Hematopoietic multipotent progenitor cell treated with erythropoietin and hydrocortisone succinate and interleukin-3 and kit ligand, for 8 days (in vitro differentiated cells): ENCODE data around the gene PLEKHA1.

ENCODE experiments used
- DNase-seq: peaks from one replicate; pipeline ENCODE4 v3.0.0-alpha.2; 2015

The PLEKHA1 gene

GRCh38 chr10:122379537-122379936 is 5.0 kb downstream of the PLEKHA1 start:
- DNase-seq = no peak

DNA sequence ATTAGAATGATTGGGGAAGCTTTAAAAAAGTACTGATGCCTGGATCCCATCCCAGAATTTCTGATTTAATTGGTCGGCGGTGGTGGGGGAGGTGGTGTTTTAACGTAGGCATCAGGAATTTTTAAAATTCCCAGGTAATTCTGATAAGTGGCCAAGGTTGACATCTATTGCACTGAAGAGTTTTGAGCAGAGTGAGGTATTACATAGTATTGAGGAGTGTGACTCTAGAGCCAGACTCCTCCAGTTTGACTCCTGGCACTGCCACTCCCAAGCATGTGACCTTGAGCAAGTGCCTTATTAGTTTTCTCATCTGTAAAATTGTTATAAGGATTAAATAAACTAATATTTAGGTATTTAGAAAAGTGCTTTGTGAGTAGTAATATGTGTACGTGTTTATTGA is 6.2 kb downstream of the PLEKHA1 start:
- DNase-seq = no peak

GRCh38 chr10:122381680-122382079 is 7.2 kb downstream of the PLEKHA1 start:
- no peak for DNase-seq

GRCh38 chr10:122386514-122386913 is 12.0 kb downstream of the PLEKHA1 start:
- DNase-seq = no peak

GRCh38 chr10:122387572-122387971 is 13.1 kb downstream of the PLEKHA1 start:
- DNase-seq = no peak

- DNase-seq = no peak
These were observed 13.9 kb downstream of the PLEKHA1 start for GRCh38 chr10:122388287-122388997.

- no peak for DNase-seq
These were observed 15.8 kb downstream of the PLEKHA1 start for GRCh38 chr10:122390271-122390670.

DNA sequence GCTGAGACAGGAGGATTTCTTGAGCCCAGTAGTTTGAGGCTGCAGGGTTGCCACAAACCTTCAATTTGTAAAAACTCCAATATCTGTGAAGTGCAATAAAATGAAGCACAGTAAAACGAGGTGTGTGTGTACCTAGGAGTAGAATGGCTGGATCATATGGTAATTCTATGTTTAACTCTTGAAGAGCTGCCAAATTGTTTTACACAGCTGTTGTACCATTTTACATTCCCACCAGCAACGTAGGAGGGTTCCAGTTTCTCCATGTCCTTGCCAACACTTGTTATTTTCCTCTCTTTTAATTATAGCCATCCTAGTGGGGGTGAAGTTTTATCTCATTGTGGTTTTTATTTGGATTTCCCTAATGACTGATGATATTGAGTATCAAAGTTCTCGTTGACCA is 16.2 kb downstream of the PLEKHA1 start:
- DNase-seq = no peak

- no peak for DNase-seq
These were observed 17.4 kb downstream of the PLEKHA1 start for GRCh38 chr10:122391875-122392274.

DNA sequence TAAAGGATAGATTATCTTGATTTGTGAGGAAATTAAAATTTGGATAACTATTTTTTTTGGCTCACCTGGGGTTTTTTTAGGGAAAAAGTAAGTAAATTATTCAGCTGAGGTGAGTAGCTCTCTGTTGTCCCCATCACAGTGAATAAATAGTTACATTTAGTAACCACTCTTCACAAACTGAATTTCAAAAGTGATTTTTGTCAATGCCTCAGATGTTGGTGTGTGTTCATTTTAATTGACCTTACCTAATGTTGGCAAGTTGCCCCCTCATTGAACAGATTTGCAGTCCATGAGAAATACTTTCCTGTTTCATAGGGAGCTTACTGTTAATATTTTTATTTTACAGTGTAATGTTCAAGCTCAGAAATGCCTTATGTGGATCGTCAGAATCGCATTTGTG is 18.3 kb downstream of the PLEKHA1 start:
- no peak for DNase-seq

- no peak for DNase-seq
These were observed 18.8 kb downstream of the PLEKHA1 start for GRCh38 chr10:122393288-122393687.

- DNase-seq = no peak
These were observed 28.1 kb downstream of the PLEKHA1 start for GRCh38 chr10:122402548-122403131.

GRCh38 chr10:122404576-122404975 is 30.1 kb downstream of the PLEKHA1 start:
- no peak for DNase-seq

DNA sequence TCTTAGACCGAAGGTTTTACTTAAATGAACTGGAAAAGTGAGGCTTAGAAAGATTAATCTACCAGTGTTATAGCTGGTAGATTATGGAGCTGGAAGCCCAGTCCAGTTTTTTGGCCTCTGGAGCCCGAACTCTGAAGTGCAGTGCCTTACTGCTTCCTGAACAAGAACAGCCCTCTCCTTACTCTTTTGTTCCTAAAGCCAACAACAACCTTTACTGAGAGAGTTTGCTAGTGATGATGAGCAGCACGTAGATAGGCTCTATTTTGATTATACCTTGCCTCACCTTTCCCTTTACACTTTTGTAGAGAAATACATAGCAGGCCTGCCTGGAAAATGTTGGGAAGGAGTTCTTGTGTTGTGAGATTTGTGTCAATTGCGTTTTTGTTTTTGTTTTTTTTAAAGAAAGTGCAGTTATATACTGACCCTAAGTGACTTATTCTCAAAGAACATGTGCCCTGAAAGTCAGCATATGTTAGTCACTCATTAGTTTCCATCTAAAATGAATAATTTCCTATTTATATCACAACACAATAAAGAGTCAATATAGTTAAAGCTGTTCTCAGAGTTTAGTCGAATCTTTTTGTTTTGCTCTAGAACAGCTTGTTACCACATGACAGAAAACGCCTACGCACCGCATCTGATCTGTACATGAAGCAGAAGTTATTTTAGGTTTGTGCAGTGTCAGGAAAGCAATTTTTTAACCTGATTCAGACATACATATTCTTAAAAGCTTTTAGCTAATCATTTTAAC is 33.0 kb downstream of the PLEKHA1 start:
- no peak for DNase-seq

- DNase-seq = no peak
These were observed 38.8 kb downstream of the PLEKHA1 start for GRCh38 chr10:122413327-122413726.

DNA sequence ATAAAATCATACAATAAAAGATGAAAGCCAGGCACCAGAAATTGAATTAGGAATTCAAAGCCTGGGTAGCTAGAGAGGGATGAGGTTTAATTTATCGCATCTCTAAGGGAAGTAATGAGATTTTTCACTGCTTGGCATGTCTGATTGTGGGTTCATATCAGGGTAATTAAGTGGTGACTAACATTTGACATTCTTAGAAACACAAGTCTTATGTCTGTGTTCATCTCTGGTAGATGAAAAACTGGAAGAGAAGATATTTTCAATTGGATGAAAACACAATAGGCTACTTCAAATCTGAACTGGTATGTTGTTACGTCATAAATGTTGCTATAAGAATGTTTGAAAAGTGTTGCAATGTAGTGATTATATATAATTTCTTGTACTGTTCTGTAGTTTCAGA is 43.2 kb downstream of the PLEKHA1 start:
- no peak for DNase-seq

DNA sequence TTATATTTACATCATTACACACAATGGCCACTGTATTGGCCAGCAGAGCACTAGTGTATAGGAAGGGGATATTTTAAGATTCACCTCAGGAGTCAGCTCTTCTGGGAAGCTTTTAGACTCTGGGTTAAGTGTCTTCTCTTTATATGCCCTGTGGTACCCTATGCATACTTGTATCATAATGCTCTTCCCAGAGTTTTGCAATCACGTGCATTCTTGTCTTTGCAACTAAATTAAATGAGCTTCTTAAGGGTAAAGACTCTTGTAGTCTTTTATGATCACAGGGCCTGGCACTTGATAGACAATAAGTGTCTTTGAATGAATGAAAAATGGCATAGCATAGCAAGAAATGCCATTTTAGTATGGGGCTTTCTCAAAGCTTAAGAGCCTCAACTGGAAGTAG is 44.5 kb downstream of the PLEKHA1 start:
- DNase-seq = no peak

GRCh38 chr10:122419876-122420623 is 45.5 kb downstream of the PLEKHA1 start:
- DNase-seq = no peak

GRCh38 chr10:122420624-122421007 is 46.1 kb downstream of the PLEKHA1 start:
- no peak for DNase-seq

DNA sequence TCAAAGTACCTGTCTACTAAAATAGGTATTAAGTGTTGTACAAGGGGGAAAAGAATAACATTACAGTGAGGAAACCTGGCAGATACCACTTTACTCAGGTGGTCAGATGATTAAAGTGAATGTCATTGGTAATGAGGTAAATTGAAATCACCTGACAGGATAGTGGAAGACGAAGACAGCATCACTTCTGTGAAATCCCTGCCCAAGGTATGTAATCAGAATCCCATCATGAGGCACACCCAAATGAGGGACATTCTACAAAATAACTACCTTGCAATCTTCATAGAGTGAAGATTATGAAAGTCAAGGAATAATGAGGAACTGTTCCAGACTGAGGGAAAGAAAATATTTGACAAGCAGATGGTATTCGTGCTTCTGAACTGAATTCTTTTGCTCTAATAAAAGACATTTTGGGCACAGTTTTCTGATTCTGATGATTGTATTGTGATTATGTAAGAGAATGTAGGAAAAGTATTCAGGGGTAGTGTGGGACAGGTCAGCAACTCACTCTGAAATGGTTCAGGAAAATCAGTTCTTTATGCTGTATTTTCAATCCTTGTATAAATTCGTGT is 46.6 kb downstream of the PLEKHA1 start:
- no peak for DNase-seq

- DNase-seq = no peak
These were observed 47.2 kb downstream of the PLEKHA1 start for GRCh38 chr10:122421742-122422141.

DNA sequence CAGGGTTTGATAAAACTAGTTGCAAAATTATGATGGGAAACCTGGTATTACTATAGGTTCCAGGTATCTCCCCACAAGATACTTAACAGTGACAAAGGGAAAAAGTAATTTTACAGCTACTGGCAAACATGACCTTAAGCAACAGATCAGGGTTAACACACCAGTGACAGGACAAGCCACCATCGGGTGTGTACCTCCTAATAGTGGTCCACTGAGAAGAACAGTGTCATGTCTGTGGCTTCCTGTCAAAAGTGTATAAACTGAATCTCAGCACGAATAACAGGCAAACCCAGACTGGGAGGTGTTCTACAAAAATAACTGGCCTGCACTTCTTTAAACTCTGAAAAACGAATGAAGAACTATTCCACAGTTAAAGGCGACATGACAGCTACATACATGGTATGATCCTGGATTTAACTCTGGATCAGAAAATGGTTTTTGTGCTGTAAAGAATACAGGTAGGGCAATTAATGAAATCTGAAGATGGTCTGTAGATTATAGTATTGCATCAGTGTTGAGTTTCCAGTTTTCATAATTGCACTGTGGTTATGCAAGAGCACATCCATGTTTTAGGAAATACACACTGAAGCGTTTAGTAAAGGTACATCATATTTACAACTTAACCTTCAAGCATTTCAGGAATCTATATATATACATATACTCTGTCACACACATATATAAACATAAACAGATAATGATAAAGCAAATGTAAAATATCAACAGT is 47.9 kb downstream of the PLEKHA1 start:
- no peak for DNase-seq
